Esophagus (tissue), 2 donors: ENCODE measurements around the gene PNLIPRP2. TPM values are rescaled to one million over a fixed set of nuclear protein-coding genes. Genes with fewer than 3 reads are reported as not detected.

Experiments used
- H3K27ac ChIP-seq, 2 donors: one replicate each; pipeline ENCODE4 v1.5.1; 2013; ENCODE audit warnings: low read depth in 2 of 2, mild to moderate bottlenecking in 2 of 2, inconsistent platforms in 1 of 2, low read length in 1 of 2, moderate library complexity in 1 of 2
- H3K27me3 ChIP-seq, 2 donors: one replicate each; pipeline ENCODE4 v1.6.1; 2013; ENCODE audit warnings: low read length in 2 of 2, control low read depth in 1 of 2, mild to moderate bottlenecking in 1 of 2; ENCODE audit not compliant: insufficient read depth in 2 of 2, control insufficient read depth in 1 of 2
- H3K36me3 ChIP-seq, 2 donors: one replicate each; pipeline ENCODE4 v1.6.1; 2013; ENCODE audit warnings: low read length in 1 of 2; ENCODE audit not compliant: control insufficient read depth in 2 of 2, insufficient read depth in 2 of 2
- H3K4me1 ChIP-seq, 2 donors: one replicate each; pipeline ENCODE4 v1.6.1; 2013; ENCODE audit warnings: low read length in 1 of 2; ENCODE audit not compliant: control insufficient read depth in 2 of 2, insufficient read depth in 2 of 2
- H3K4me3 ChIP-seq, 2 donors: one replicate each; pipeline ENCODE4 v1.5.1; 2013; ENCODE audit warnings: low read length in 2 of 2, mild to moderate bottlenecking in 2 of 2, low read depth in 1 of 2, moderate library complexity in 1 of 2
- H3K9me3 ChIP-seq, 2 donors: one replicate each; pipeline ENCODE4 v1.6.1; 2013; ENCODE audit warnings: mild to moderate bottlenecking in 2 of 2, low read depth in 1 of 2, low read length in 1 of 2, moderate library complexity in 1 of 2; ENCODE audit not compliant: control insufficient read depth in 2 of 2, insufficient read depth in 1 of 2
- WGBS, 2 donors: extraction: QIAGEN DNeasy Blood & Tissue Kit; methylation state at CpG; one replicate each; pipeline ENCODE4 v1.1.7; 2013; 5-methylcytosine and 5-hydroxymethylcytosine counted together
- polyA plus RNA-seq, 2 donors: library from polyadenylated mRNA; stranded (reverse); fragments of 200-250 nt; gene quantifications; one replicate each; pipeline ENCODE4 v1.2.3, GENCODE V29; 2013
- donor health status: healthy with polysubstance abuse.
- donor health status: Bipolar disorder and iron deficiency.

The PNLIPRP2 gene
- under 1 TPM; 0.05 to 0.14 TPM for polyA plus RNA-seq

DNA sequence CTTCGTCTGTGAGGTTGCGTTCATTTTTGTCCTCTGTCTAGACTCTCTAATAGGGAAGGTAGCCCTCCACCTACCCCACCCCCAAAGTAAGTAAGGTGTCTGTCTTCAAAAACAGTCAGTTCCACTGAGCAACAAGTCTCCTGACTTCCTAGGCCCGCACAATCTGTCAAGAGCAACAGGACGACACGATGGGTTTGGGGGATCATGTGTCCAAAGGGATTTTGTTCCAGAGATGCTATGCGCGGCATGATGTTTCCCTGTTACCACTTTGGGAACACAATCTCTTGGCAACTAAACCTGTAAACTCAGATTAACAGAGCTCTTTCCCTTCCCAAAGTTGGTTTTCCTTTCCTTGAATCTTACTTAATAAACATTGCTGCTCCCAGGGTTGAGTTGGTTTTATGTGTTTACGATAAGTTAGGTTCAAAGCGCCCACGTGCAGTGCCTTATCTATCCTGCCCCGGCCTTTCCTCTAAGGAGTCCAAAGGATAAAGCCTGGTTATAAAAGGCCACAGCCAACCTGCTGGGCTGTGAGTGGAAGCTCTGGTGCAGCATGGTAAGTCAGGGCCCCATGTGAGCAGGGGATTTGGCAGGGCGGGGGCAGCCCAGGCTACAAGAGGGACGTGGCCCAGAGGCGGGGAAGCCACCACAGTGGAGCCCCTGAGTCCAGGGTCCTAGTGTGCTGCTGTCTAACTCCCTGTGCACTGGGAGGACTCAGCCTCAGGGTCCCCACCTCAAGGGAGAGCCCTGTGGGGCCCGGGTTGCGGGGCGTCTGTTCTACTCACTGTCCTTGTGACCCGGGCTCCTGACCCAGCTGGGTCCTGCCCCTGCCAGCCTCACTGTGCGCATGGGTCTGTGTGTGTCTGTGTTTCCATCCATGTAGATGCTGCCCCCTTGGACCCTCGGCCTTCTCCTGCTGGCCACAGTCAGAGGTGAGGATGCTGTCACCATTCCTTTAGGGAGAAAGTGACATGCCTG, at the start of gene PNLIPRP2:
PNLIPRP2 (plus strand) TSS at position 531 of the 978 bp plus-strand sequence.
- no peak within 1 kb of the TSS for H3K4me3 ChIP-seq
- no peaks in the 10 kb centered on the region for H3K4me1 ChIP-seq
- no peak within 1 kb of the TSS for H3K27ac ChIP-seq
- H3K9me3 ChIP-seq: no peaks in the 10 kb centered on the region
- WGBS, 2 donors: 67 to 80% methylated on average over 17 to 20 of the region's 20 CpGs
- no peaks in the 10 kb centered on the region for H3K36me3 ChIP-seq
- H3K27me3 ChIP-seq: peaks cover 0 to 5% of the 10 kb centered on the region in 2 donors

DNA sequence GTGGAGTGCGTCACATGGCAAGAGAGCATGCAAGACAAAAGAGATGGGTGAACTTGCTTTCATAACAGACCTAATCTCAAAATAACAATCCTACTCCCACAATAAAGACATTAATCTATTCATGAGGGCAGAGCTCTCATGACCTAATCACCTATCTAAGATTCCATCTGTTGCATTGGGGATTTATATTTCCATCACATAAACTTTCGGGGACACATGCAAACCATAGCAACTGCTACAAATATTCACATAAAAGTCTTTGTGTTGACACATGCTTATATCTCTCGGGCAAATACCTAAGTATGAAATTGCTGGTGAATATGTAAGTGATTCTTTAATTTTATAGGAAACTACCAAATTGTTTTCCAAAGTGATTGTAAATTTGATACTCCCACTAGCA, 46.0 kb upstream of the PNLIPRP2 start:
- 81 to 83% methylated on average over 3 of the region's 3 CpGs for WGBS, 2 donors
- Histone ChIP-seq H3K27me3 (no peaks in the 10 kb centered on the region), H3K9me3 (no peaks in the 10 kb centered on the region), H3K36me3 (no peaks in the 10 kb centered on the region), H3K27ac (no peak overlapping the region), H3K4me3 (no peak overlapping the region), H3K4me1 (no peaks in the 10 kb centered on the region)

DNA sequence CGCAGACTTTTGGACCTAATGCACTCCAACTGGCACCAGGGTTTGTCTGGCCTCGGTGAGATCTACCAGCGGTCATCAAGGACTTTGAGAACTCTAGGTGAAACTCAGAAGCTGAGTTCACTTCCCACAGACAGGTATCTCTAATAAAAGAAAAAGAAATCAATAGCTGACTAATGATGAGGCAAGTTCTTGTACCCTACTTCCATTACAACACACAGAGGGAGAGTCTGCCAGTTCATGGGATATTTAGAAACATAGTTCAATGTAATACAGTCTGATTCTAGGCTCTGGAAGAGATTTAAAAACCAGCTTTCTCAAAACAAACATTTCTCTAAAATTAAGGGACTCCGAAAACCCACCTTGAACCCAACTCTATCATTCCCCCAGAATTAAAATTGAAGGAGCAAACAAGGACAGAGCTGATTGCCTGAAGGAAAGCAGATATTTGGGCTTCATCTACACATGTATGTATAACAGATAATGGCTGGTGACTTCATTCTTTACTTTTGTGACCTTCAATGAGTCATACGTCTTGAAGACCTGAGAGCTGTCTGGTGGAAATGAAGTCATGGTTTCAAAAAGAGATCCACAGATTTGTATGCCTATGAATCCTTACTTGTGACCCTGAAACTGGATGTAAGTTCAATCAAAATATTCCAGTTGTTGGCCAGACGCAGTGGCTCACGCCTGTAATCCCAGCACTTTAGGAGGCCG, 32.7 kb upstream of the PNLIPRP2 start:
- whole genome bisulfite sequencing, 2 donors: 87 to 88% methylated on average over 8 of the region's 8 CpGs

DNA sequence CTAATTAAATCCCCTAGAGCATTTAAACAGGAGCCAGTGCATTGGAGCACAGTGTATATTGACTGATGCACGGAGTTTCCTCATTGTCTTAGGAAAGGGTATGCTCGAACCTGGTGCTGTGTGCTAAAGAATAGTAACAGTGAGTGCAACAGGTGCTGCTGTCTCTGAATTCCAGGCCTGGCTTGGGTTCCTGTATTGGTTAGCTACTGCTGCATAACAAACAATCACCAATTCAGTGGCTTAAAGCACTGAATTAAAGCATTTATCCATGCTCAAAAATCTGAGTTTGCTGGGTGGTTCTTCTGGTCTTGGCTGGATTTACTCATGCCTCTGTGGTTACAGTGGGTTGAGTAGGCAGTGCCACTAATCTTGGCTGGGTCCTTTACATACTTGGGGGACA, 31.8 kb upstream of the PNLIPRP2 start:
- Histone ChIP-seq H3K27me3 (no peaks in the 10 kb centered on the region), H3K4me3 (no peak overlapping the region), H3K4me1 (no peaks in the 10 kb centered on the region), H3K36me3 (no peaks in the 10 kb centered on the region), H3K27ac (no peak overlapping the region), H3K9me3 (no peaks in the 10 kb centered on the region)
- 78 to 94% methylated on average over 2 of the region's 2 CpGs for WGBS, 2 donors

More for the DNA sequence above, 32.7 kb upstream of the PNLIPRP2 start:
- no peaks in the 10 kb centered on the region for H3K36me3 ChIP-seq
- H3K4me3 ChIP-seq: no peak overlapping the region
- no peaks in the 10 kb centered on the region for H3K4me1 ChIP-seq
- no peaks in the 10 kb centered on the region for H3K27me3 ChIP-seq
- no peak overlapping the region for H3K27ac ChIP-seq
- no peaks in the 10 kb centered on the region for H3K9me3 ChIP-seq

DNA sequence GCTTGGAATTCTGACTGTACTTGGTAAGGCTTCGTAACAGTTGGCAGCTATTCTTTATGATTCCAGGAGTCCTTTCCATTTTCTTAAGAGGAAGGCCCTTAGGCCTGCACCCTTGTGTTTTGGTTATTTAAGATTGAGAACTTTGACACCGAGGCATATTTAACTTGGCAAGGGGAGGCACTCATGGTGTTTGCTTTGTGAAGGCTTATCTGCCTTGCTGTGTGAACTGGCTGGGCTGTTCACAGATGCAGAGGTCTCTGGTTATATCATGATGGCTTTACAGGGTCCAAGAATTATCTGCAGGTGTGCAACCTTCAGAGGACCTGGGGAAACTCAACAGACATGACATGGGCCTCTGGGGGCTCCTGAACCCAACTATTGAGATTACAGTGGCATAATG, 30.8 kb upstream of the PNLIPRP2 start:
- Histone ChIP-seq H3K9me3 (no peaks in the 10 kb centered on the region), H3K4me3 (no peak overlapping the region), H3K27me3 (no peaks in the 10 kb centered on the region), H3K27ac (no peak overlapping the region), H3K36me3 (no peaks in the 10 kb centered on the region), H3K4me1 (no peaks in the 10 kb centered on the region)
- WGBS, 2 donors: 52 to 59% methylated on average over 2 of the region's 2 CpGs

DNA sequence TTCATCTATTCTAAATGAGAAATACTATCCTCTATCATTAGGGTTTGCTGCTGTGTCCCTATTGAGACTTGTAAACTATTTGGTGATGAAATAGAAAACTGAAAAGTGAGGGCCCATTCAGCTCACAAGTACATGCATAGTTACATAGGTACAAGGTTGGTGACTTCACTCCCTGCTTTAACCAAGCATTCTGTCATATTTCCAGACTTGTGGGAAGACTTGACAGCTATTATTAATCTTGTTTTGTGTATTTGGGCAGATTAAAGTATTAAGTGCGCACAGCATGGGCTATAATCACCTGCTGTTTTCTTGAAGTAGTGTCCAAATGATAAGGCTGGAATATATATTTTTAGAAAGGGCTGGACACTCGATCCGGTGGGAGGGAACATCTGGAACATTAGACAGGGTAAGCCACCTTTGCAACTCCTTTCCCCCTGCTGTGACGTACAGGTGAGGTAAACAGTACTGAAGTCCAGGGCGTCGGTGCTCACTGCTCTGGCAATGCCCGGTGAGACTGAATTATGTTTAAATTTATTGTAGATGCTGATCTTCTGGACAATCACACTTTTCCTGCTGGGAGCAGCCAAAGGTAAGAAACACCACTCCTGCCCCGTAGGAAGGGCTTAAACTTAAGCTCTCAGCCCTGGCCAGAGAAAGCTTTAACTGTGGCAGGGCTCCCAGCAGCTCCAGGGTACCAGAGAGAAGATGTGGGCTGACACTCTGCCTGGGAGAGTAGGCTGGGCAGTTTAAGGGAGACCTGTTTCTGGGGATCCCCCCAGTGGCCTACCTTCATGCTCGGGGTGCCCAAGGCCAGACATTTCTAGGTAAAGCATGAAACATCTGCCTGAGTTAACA, 29.9 kb upstream of the PNLIPRP2 start, which contains the start of gene PNLIPRP1:
PNLIPRP1 (plus strand) TSS at position 370 of the 855 bp plus-strand sequence; CDS start at position 541, 171 bp downstream.
- Histone ChIP-seq H3K36me3 (no peaks in the 10 kb centered on the region), H3K27me3 (no peaks in the 10 kb centered on the region), H3K4me3 (no peak within 1 kb of the TSS), H3K9me3 (no peaks in the 10 kb centered on the region), H3K4me1 (no peaks in the 10 kb centered on the region), H3K27ac (no peak within 1 kb of the TSS)
- WGBS, 2 donors: 51 to 59% methylated on average over 9 of the region's 9 CpGs

DNA sequence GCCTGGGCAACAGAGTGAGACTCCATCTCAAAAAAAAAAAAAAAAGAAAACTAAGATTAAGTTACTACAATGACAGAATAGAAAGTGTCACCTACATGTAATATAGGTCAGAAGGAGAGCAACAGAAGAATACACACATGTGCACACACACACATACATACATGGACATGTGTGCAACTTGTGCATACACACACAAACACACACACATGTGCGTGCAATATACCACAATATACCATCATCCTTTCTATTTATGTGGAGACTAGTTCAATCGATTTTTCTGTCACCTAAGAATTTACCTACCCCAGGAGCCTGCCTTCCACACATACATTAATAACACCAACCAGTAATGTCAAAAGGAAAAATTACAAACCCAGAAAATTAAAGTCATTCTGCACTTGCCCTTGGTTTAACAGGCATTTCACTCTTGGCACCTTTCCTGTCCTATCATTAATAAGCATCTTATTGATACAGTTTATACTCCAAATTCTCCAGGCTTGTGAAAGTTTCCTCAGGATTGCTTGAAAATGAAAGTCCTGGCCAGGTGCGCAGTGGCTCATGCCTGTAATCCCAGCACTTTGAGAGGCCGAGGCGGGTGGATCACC, 27.5 kb upstream of the PNLIPRP2 start:
- no peak overlapping the region for H3K27ac ChIP-seq
- 62 to 84% methylated on average over 5 of the region's 5 CpGs for WGBS, 2 donors

DNA sequence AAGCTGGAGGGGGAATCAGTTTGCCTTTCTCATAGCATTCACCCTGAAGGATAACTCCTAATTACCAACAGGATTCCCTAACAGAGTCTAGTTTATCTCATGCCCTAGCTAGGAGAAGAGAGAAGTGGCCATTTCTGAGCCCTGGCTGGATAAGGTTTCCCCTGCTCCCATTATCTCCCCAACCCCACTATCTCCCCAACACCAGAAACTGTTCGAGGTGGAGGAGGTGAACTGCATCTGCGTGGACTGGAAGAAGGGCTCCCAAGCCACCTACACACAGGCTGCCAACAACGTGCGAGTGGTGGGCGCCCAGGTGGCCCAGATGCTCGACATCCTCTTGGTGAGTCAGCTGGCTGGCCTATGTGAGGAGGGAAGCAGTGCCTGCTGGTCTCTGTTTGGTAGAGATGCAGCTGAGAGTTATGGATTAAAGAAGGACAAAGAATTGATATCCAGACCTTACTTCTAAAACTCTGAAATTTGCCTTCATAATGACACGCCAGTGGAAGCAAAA, 26.2 kb upstream of the PNLIPRP2 start:
- H3K9me3 ChIP-seq: no peaks in the 10 kb centered on the region
- no peaks in the 10 kb centered on the region for H3K4me1 ChIP-seq
- no peak overlapping the region for H3K4me3 ChIP-seq
- H3K36me3 ChIP-seq: no peaks in the 10 kb centered on the region
- no peaks in the 10 kb centered on the region for H3K27me3 ChIP-seq
- 83 to 85% methylated on average over 7 of the region's 7 CpGs for WGBS, 2 donors
- no peak overlapping the region for H3K27ac ChIP-seq

More for the DNA sequence above, 27.5 kb upstream of the PNLIPRP2 start:
- no peaks in the 10 kb centered on the region for H3K36me3 ChIP-seq
- no peaks in the 10 kb centered on the region for H3K9me3 ChIP-seq
- no peaks in the 10 kb centered on the region for H3K27me3 ChIP-seq
- no peak overlapping the region for H3K4me3 ChIP-seq
- H3K4me1 ChIP-seq: no peaks in the 10 kb centered on the region
